SK-N-SH (cell line): ENCODE data around the gene HCST. TPM values are rescaled to one million over a fixed set of nuclear protein-coding genes. Genes with fewer than 3 reads are reported as not detected.

Experiments
- CTCF ChIA-PET: fragments of 300-600, 350-600 bp; formaldehyde crosslinking; extraction: SDS; loops from one replicate; lab custom pipeline; 2021; lab: Yijun Ruan, JAX
- POLR2A ChIA-PET: fragments of 350-600 bp; sonication (Branson Sonifier 250); formaldehyde crosslinking; extraction: SDS; loops from one replicate; lab custom pipeline; 2020; ENCODE audit warnings: antibody characterized with exemption, inconsistent platforms; lab: Yijun Ruan, JAX
- DNase-seq: peaks from one replicate; pipeline ENCODE4 v3.0.0; 2012
- H2AFZ ChIP-seq: fragments of 200-600 bp; sonication (generic); 2 replicates; pipeline ENCODE4 v1.8.1; 2016; ENCODE audit warnings: antibody characterized with exemption, mild to moderate bottlenecking, low read depth
- H3F3A ChIP-seq: fragments of 200-600 bp; sonication (generic); replicated peaks from 2 replicates; pipeline ENCODE3; 2016; ENCODE audit warnings: antibody characterized with exemption, mild to moderate bottlenecking; ENCODE audit not compliant: insufficient read depth
- H3K27ac ChIP-seq, 2 experiments: fragments of 200-500 bp in 1 of 2; fragments of 200-600 bp in 1 of 2; sonication (Bioruptor generic) in 1 of 2; sonication (generic), shearing (Covaris generic) in 1 of 2; 2 replicates each; pipeline versions ENCODE4 v1.5.1 to v1.6.1; 2014 to 2016; ENCODE audit warnings: low read depth in 2 of 2, inconsistent platforms in 1 of 2, low read length in 1 of 2, mild to moderate bottlenecking in 1 of 2, mixed read lengths in 1 of 2
- H3K27me3 ChIP-seq: fragments of 200-600 bp; sonication (generic), shearing (Covaris generic); 2 replicates; pipeline ENCODE4 v1.6.1; 2016; ENCODE audit warnings: mixed run types; ENCODE audit not compliant: insufficient read depth
- H3K36me3 ChIP-seq, 2 experiments: fragments of 200-500 bp in 1 of 2; fragments of 200-600 bp in 1 of 2; sonication (Bioruptor generic) in 1 of 2; sonication (generic) in 1 of 2; replicated peaks in 1 of 2; 2 replicates each; pipeline versions ENCODE3 to v1.5.1; 2014 to 2016; ENCODE audit warnings: low read length in 1 of 2, mild to moderate bottlenecking in 1 of 2; ENCODE audit not compliant: insufficient read depth in 2 of 2, control insufficient read depth in 1 of 2
- H3K4me1 ChIP-seq, 2 experiments: fragments of 200-500 bp in 1 of 2; fragments of 200-600 bp in 1 of 2; sonication (Bioruptor generic) in 1 of 2; sonication (generic), shearing (Covaris generic) in 1 of 2; 2 replicates each; pipeline versions ENCODE4 v1.5.1 to v1.6.1; 2014 to 2016; ENCODE audit warnings: low read depth in 1 of 2, low read length in 1 of 2, mixed run types in 1 of 2; ENCODE audit not compliant: insufficient read depth in 2 of 2, control insufficient read depth in 1 of 2
- H3K4me2 ChIP-seq: fragments of 200-600 bp; sonication (generic), shearing (Covaris generic); 2 replicates; pipeline ENCODE4 v1.6.1; 2017; ENCODE audit warnings: mixed run types
- H3K4me3 ChIP-seq, 2 experiments: fragments of 200-500 bp in 1 of 2; fragments of 200-600 bp in 1 of 2; sonication (Bioruptor generic) in 1 of 2; sonication (generic), shearing (Covaris generic) in 1 of 2; 2 replicates each; pipeline versions ENCODE4 v1.5.1 to v1.8.1; 2014 to 2016; ENCODE audit warnings: low read depth in 2 of 2, inconsistent platforms in 1 of 2, low read length in 1 of 2, mild to moderate bottlenecking in 1 of 2, mixed read lengths in 1 of 2, moderate library complexity in 1 of 2
- H3K79me2 ChIP-seq: fragments of 200-600 bp; sonication (generic); 2 replicates; pipeline ENCODE4 v1.8.1; 2017; ENCODE audit warnings: mild to moderate bottlenecking; ENCODE audit not compliant: insufficient read depth
- H3K9ac ChIP-seq: fragments of 200-600 bp; sonication (generic); 2 replicates; pipeline ENCODE4 v1.6.1; 2017; ENCODE audit warnings: mixed run types
- H3K9me2 ChIP-seq: fragments of 200-600 bp; sonication (generic); 2 replicates; pipeline ENCODE4 v1.6.1; 2017; ENCODE audit warnings: mixed run types
- H3K9me3 ChIP-seq: fragments of 200-600 bp; sonication (generic); 2 replicates; pipeline ENCODE4 v1.6.1; 2017; ENCODE audit warnings: mixed run types, mild to moderate bottlenecking, moderate library complexity
- H4K20me1 ChIP-seq: fragments of 200-600 bp; sonication (generic); 2 replicates; pipeline ENCODE4 v1.6.1; 2017; ENCODE audit warnings: mild to moderate bottlenecking, mixed run types; ENCODE audit not compliant: insufficient read depth
- CHD2 ChIP-seq: fragments of 150-350 bp; IDR thresholded peaks from 2 replicates; pipeline ENCODE4 v1.6.1; 2018; ENCODE audit warnings: low read length; ENCODE audit not compliant: partially characterized antibody
- ELF1 ChIP-seq: IDR thresholded peaks from 2 replicates; pipeline ENCODE4 v1.4.0; 2012
- EZH2phosphoT487 ChIP-seq: fragments of 200-600 bp; sonication (generic); IDR thresholded peaks from 2 replicates; pipeline ENCODE4 v1.6.1; 2017; ENCODE audit warnings: low read depth, mixed run types, mild to moderate bottlenecking, antibody characterized with exemption, moderate library complexity, borderline replicate concordance
- FOSL2 ChIP-seq: IDR thresholded peaks from 2 replicates; pipeline ENCODE4 v1.4.0; 2012; ENCODE audit warnings: low read depth, mild to moderate bottlenecking, moderate library complexity, borderline replicate concordance
- FOXJ3 ChIP-seq: sonication (generic); formaldehyde crosslinking; IDR thresholded peaks from 2 replicates; pipeline ENCODE4 v1.5.1; 2020; ENCODE audit warnings: mild to moderate bottlenecking, missing genetic modification reagents
- FOXM1 ChIP-seq: IDR thresholded peaks from 2 replicates; pipeline ENCODE4 v1.4.0; 2012; ENCODE audit warnings: low read depth, mild to moderate bottlenecking
- GATA2 ChIP-seq: sonication (generic); formaldehyde crosslinking; IDR thresholded peaks from 2 replicates; pipeline ENCODE4 v1.5.0; 2020; ENCODE audit warnings: mild to moderate bottlenecking, missing genetic modification reagents
- JUND ChIP-seq: IDR thresholded peaks from 2 replicates; pipeline ENCODE4 v1.4.0; 2012
- MEF2A ChIP-seq: IDR thresholded peaks from 2 replicates; pipeline ENCODE4 v1.4.0; 2012; ENCODE audit warnings: low read depth, borderline replicate concordance
- NRF1 ChIP-seq: IDR thresholded peaks from 2 replicates; pipeline ENCODE4 v1.6.1; 2012; ENCODE audit warnings: low read depth, mild to moderate bottlenecking, low read length
- POLR2AphosphoS5 ChIP-seq: IDR thresholded peaks from 2 replicates; pipeline ENCODE4 v1.6.1; 2012; ENCODE audit warnings: low read depth, low read length
- RAD21 ChIP-seq: IDR thresholded peaks from 2 replicates; pipeline ENCODE4 v1.6.1; 2012; ENCODE audit warnings: mild to moderate bottlenecking, low read length
- RCOR1 ChIP-seq: fragments of 150-350 bp; IDR thresholded peaks from 2 replicates; pipeline ENCODE4 v1.6.1; 2017; ENCODE audit warnings: antibody characterized with exemption, low read length
- RFX5 ChIP-seq: IDR thresholded peaks from 2 replicates; pipeline ENCODE4 v1.6.1; 2012; ENCODE audit warnings: mild to moderate bottlenecking, improper control_type of control experiment, low read length
- SIN3A ChIP-seq: IDR thresholded peaks from 2 replicates; pipeline ENCODE4 v1.6.1; 2012; ENCODE audit warnings: low read depth, mild to moderate bottlenecking, low read length, moderate library complexity, borderline replicate concordance
- TEAD4 ChIP-seq: IDR thresholded peaks from 2 replicates; pipeline ENCODE4 v1.4.0; 2012; ENCODE audit warnings: mild to moderate bottlenecking, borderline replicate concordance; ENCODE audit not compliant: insufficient read depth
- WGBS: methylation state at CpG from one replicate; pipeline ENCODE4 v1.1.6; 2017; ENCODE audit warnings: low lambda C conversion rate; 5-methylcytosine and 5-hydroxymethylcytosine counted together
- polyA plus RNA-seq, 3 experiments: library from polyadenylated mRNA; depleted of rRNA; stranded (reverse); fragments of >200 nt; gene quantifications; 2 replicates each; pipeline ENCODE4 v1.2.3, GENCODE V29; 2012
- TF ChIP-seq, protein P1 (sequence below): IDR thresholded peaks from 2 replicates; pipeline ENCODE4 v1.4.0; 2012; ENCODE audit warnings: low read depth, borderline replicate concordance
- TF ChIP-seq, protein P2 (sequence below): fragments of 200-600 bp; sonication (generic); IDR thresholded peaks from 2 replicates; pipeline ENCODE4 v1.6.1; 2017; ENCODE audit warnings: antibody characterized with exemption, mild to moderate bottlenecking, moderate library complexity
- TF ChIP-seq, protein P3 (sequence below): fragments of 150-350 bp; IDR thresholded peaks from 2 replicates; pipeline ENCODE4 v1.6.1; 2017; ENCODE audit warnings: antibody characterized with exemption, low read length, low read depth, borderline replicate concordance

HCST gene
- polyA plus RNA-seq, 1 of the 3 experiments (the other 2 are of a cell fraction), result 0.59 TPM

DNA sequence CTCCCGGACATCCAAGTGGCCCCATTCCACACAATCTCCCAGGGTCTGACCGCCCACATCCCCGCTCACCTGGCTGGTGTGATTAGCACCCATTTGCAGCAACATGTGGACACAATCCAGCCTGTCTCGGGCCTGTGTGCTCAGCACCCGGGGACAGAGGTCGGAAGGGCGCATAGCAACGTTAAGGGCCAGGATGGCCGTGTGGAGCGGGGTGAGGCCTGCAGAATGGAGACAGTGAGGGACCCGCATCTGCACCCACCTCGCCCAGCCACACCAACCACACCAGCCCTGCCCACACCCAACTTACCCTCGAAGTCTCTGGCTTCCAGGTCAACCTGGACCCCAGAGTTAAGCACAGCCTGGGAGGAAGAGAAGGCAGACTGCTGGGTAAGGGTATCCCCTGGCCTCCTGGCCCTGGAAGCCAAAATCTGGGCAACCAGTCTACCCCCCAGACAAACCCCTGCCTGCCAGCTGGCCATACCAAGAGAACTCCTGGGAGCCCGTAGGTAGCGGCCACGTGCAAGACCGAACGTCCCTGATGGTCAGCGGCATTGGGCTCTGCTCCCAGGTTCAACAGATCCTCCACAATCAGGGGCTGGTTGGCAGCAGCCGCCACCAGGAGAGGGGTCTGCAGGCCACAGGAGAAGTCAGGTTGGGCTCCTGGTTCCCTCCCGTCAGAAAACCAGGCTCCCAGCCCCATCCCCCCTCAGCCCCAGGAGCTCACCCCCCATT lies 6.3 kb upstream of the HCST start (continued):
- TF ChIP-seq RCOR1 (no peak), FOXJ3 (CRISPR knock-in tag) (no peak), FOSL2 (no peak), SIN3A (no peak)
- TF ChIP-seq, protein P1, sequence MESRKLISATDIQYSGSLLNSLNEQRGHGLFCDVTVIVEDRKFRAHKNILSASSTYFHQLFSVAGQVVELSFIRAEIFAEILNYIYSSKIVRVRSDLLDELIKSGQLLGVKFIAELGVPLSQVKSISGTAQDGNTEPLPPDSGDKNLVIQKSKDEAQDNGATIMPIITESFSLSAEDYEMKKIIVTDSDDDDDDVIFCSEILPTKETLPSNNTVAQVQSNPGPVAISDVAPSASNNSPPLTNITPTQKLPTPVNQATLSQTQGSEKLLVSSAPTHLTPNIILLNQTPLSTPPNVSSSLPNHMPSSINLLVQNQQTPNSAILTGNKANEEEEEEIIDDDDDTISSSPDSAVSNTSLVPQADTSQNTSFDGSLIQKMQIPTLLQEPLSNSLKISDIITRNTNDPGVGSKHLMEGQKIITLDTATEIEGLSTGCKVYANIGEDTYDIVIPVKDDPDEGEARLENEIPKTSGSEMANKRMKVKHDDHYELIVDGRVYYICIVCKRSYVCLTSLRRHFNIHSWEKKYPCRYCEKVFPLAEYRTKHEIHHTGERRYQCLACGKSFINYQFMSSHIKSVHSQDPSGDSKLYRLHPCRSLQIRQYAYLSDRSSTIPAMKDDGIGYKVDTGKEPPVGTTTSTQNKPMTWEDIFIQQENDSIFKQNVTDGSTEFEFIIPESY, result no peak
- TF ChIP-seq, all 33 proteins: peak for 0

DNA sequence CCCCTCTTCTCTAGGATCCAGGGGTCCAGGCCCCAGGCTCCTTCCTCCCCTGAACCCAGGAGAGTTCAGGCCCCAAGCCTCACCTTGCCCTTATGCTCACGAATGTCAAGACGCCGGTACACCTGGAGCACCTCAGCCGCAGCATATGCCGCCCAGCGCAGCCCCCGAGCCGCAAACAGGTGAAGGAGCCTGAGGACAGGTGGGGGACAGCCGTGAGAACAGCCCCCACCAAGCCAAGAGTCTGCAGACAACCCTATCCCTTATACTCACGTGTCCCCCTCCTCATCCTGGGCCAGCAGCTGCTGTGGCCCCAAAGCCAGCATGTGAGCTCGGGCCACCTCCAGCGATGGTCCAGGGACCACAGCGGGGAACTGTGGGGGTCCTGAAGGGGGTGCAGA lies 5.7 kb upstream of the HCST start:
- Histone ChIP-seq H2AFZ (no peak overlapping the region), H3K4me2 (no peak overlapping the region), H3K4me1 (peaks cover 5 to 13% of the 10 kb centered on the region in 2 experiments; a peak in 3 of 4 replicates), H3K27ac (no peak overlapping the region)
- TF ChIP-seq CHD2 (no peak), GATA2 (CRISPR knock-in tag) (no peak), JUND (no peak), SIN3A (no peak), MEF2A (no peak), NRF1 (no peak), EZH2phosphoT487 (no peak), RFX5 (no peak), FOXM1 (no peak), TEAD4 (no peak), POLR2AphosphoS5 (no peak), ELF1 (no peak), RAD21 (no peak)
- TF ChIP-seq, protein P2, sequence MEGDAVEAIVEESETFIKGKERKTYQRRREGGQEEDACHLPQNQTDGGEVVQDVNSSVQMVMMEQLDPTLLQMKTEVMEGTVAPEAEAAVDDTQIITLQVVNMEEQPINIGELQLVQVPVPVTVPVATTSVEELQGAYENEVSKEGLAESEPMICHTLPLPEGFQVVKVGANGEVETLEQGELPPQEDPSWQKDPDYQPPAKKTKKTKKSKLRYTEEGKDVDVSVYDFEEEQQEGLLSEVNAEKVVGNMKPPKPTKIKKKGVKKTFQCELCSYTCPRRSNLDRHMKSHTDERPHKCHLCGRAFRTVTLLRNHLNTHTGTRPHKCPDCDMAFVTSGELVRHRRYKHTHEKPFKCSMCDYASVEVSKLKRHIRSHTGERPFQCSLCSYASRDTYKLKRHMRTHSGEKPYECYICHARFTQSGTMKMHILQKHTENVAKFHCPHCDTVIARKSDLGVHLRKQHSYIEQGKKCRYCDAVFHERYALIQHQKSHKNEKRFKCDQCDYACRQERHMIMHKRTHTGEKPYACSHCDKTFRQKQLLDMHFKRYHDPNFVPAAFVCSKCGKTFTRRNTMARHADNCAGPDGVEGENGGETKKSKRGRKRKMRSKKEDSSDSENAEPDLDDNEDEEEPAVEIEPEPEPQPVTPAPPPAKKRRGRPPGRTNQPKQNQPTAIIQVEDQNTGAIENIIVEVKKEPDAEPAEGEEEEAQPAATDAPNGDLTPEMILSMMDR, result no peak
- TF ChIP-seq, protein P3, sequence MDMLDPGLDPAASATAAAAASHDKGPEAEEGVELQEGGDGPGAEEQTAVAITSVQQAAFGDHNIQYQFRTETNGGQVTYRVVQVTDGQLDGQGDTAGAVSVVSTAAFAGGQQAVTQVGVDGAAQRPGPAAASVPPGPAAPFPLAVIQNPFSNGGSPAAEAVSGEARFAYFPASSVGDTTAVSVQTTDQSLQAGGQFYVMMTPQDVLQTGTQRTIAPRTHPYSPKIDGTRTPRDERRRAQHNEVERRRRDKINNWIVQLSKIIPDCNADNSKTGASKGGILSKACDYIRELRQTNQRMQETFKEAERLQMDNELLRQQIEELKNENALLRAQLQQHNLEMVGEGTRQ, result no peak
- TF ChIP-seq, protein P1, result no peak
- TF ChIP-seq, all 33 proteins: peak for 0
- Histone ChIP-seq H3K27me3 (no peaks in the 10 kb centered on the region), H4K20me1 (no peaks in the 10 kb centered on the region), H3K9ac (no peak overlapping the region), H3K4me3 (no peak overlapping the region), H3K36me3 (peaks cover 0 to 10% of the 10 kb centered on the region in 2 experiments), H3F3A (peaks cover 9% of the 10 kb centered on the region), H3K79me2 (peaks cover 11% of the 10 kb centered on the region; the same call in 1 of the 2 replicates), H3K9me3 (no peaks in the 10 kb centered on the region), H3K9me2 (no peaks in the 10 kb centered on the region)
- 95% methylated on average over 9 of the region's 13 CpGs for WGBS
- CTCF ChIA-PET, result interaction anchor here (3.0 kb wide), 1 partner anchor 36 kb away, joined by 11 read pairs; no protein-coding TSS in a partner anchor
- DNase-seq, result no peak
- POLR2A ChIA-PET, result interaction anchor here (1.2 kb wide), 1 partner anchor 218 kb away, joined by 3 read pairs; the partner anchor contains the start of genes POLR2I and TBCB
